ENCODE results near the gene XRCC4. TPM values are rescaled to one million over a fixed set of nuclear protein-coding genes. Genes with fewer than 3 reads are reported as not detected.

XRCC4 gene
- total RNA-seq, 1 donor from 2014 or later: 8.2 TPM

GRCh38 chr5:83219495-83219894 is 142.1 kb downstream of the XRCC4 start:
- no peaks in the 10 kb centered on the region for H3K27me3 Mint-ChIP-seq (ENCODE audit: low read depth)
- H3K27ac Mint-ChIP-seq (ENCODE audit: unreplicated experiment): no peak overlapping the region
- DNase-seq (ENCODE audit: low read depth, low spot score): no peak
- no peaks in the 10 kb centered on the region for H3K9me3 Mint-ChIP-seq
- H3K4me1 Mint-ChIP-seq: no peaks in the 10 kb centered on the region
- no peak overlapping the region for H3K4me3 Mint-ChIP-seq
- no peaks in the 10 kb centered on the region for H3K36me3 Mint-ChIP-seq (ENCODE audit: low read depth)
- no peak for TF ChIP-seq CTCF (conservative IDR thresholded peaks at IDR 0.05)

GRCh38 chr5:83220331-83220730 is 143.0 kb downstream of the XRCC4 start:
- no peak for DNase-seq (ENCODE audit: low read depth, low spot score)
- Mint-ChIP-seq H3K36me3 (ENCODE audit: low read depth) (no peaks in the 10 kb centered on the region), H3K27me3 (ENCODE audit: low read depth) (no peaks in the 10 kb centered on the region), H3K4me3 (no peak overlapping the region), H3K4me1 (no peaks in the 10 kb centered on the region), H3K9me3 (no peaks in the 10 kb centered on the region), H3K27ac (ENCODE audit: unreplicated experiment) (no peak overlapping the region)
- no peak for TF ChIP-seq CTCF (conservative IDR thresholded peaks at IDR 0.05)

DNA sequence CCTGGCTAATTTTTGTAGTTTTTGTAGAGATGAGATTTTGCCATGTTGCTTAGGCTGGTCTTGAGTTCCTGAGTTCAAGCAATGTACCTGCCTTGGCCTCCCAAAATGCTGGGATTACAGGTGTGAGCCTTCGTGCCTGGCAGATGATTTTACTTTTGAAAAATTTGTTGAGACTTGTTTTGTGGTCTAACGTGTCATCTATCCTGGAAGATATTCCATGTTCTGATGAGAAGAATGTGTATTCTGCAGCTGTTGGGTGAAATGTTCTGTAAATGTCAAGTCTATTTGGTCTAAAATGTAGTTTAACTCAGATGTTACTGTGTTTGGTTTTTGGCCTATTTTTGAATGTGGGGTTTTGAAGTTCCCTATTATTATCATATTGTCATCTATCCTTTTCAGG is 145.6 kb downstream of the XRCC4 start:
- TF ChIP-seq CTCF (conservative IDR thresholded peaks at IDR 0.05): no peak
- DNase-seq (ENCODE audit: low read depth, low spot score): no peak
- H3K4me1 Mint-ChIP-seq: no peaks in the 10 kb centered on the region
- no peak overlapping the region for H3K27ac Mint-ChIP-seq (ENCODE audit: unreplicated experiment)
- H3K27me3 Mint-ChIP-seq (ENCODE audit: low read depth): no peaks in the 10 kb centered on the region
- no peaks in the 10 kb centered on the region for H3K36me3 Mint-ChIP-seq (ENCODE audit: low read depth)
- H3K4me3 Mint-ChIP-seq: no peak overlapping the region
- H3K9me3 Mint-ChIP-seq: no peaks in the 10 kb centered on the region

GRCh38 chr5:83227611-83228010 is 150.3 kb downstream of the XRCC4 start:
- H3K27ac Mint-ChIP-seq (ENCODE audit: unreplicated experiment): no peak overlapping the region
- no peaks in the 10 kb centered on the region for H3K27me3 Mint-ChIP-seq (ENCODE audit: low read depth)
- no peak overlapping the region for H3K4me3 Mint-ChIP-seq
- no peak for TF ChIP-seq CTCF (conservative IDR thresholded peaks at IDR 0.05)
- no peak for DNase-seq (ENCODE audit: low read depth, low spot score)
- H3K36me3 Mint-ChIP-seq (ENCODE audit: low read depth): no peaks in the 10 kb centered on the region
- H3K9me3 Mint-ChIP-seq: no peaks in the 10 kb centered on the region
- H3K4me1 Mint-ChIP-seq: no peaks in the 10 kb centered on the region

DNA sequence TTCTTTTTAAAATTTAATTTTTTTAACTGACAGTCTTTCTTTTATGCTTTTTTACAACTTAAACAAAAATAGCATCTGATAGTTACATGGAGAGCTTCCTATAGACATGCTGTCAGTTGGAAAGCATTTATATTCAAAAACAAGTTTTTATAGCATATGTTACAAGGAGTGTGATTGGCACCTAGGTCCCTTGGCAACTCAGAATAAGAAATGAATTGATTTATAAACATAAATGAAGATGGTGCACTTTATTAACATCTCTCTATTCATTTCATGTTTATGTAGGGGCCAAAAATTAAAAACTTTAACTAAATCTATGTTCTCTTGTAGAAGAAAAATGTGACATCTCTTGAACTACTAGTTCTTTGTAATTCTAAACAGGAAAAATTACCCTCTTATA is 153.2 kb downstream of the XRCC4 start:
- Mint-ChIP-seq H3K27ac (ENCODE audit: unreplicated experiment) (no peak overlapping the region), H3K27me3 (ENCODE audit: low read depth) (no peaks in the 10 kb centered on the region), H3K4me1 (no peaks in the 10 kb centered on the region), H3K9me3 (no peaks in the 10 kb centered on the region), H3K4me3 (no peak overlapping the region), H3K36me3 (ENCODE audit: low read depth) (no peaks in the 10 kb centered on the region)
- no peak for TF ChIP-seq CTCF (conservative IDR thresholded peaks at IDR 0.05)
- DNase-seq (ENCODE audit: low read depth, low spot score): no peak

- Mint-ChIP-seq H3K27ac (ENCODE audit: unreplicated experiment) (no peak overlapping the region), H3K9me3 (no peaks in the 10 kb centered on the region), H3K27me3 (ENCODE audit: low read depth) (no peaks in the 10 kb centered on the region), H3K4me1 (no peaks in the 10 kb centered on the region), H3K36me3 (ENCODE audit: low read depth) (no peaks in the 10 kb centered on the region), H3K4me3 (no peak overlapping the region)
- DNase-seq (ENCODE audit: low read depth, low spot score): no peak
- no peak for TF ChIP-seq CTCF (conservative IDR thresholded peaks at IDR 0.05)
Observed at GRCh38 chr5:83244516-83244915, 167.2 kb downstream of the XRCC4 start.

All from neural crest cell (in vitro differentiated cells).